Measurements from ENCODE around the gene ELOA.

ELOA gene

GRCh38 chr1:23751050-23751814 is 8.0 kb downstream of the ELOA start:
- Histone ChIP-seq H3K36me3 (ENCODE audit: insufficient read depth, low read length) (peaks cover 78% of the 10 kb centered on the region), H3K4me3 (ENCODE audit: low read length) (no peak overlapping the region)

GRCh38 chr1:23751815-23752200 is 8.5 kb downstream of the ELOA start:
- peaks cover 80% of the 10 kb centered on the region for H3K36me3 ChIP-seq (ENCODE audit: insufficient read depth, low read length)

More at GRCh38 chr1:23751050-23751814, 8.0 kb downstream of the ELOA start:
- Histone ChIP-seq H3K27me3 (ENCODE audit: insufficient read depth, low read length) (no peaks in the 10 kb centered on the region), H3K9me3 (ENCODE audit: low read length) (no peaks in the 10 kb centered on the region), H3K4me1 (ENCODE audit: insufficient read depth, low read length) (no peaks in the 10 kb centered on the region), H2AFZ (ENCODE audit: low read depth, low read length) (no peak overlapping the region)

GRCh38 chr1:23752909-23753308 is 9.6 kb downstream of the ELOA start:
- H3K27me3 ChIP-seq (ENCODE audit: insufficient read depth, low read length), result no peaks in the 10 kb centered on the region
- H2AFZ ChIP-seq (ENCODE audit: low read depth, low read length), result no peak overlapping the region
- H3K9me3 ChIP-seq (ENCODE audit: low read length), result no peaks in the 10 kb centered on the region
- H3K4me1 ChIP-seq (ENCODE audit: insufficient read depth, low read length), result no peaks in the 10 kb centered on the region
- no peak overlapping the region for H3K4me3 ChIP-seq (ENCODE audit: low read length)
- peaks cover 80% of the 10 kb centered on the region for H3K36me3 ChIP-seq (ENCODE audit: insufficient read depth, low read length)

More at GRCh38 chr1:23751815-23752200, 8.5 kb downstream of the ELOA start:
- Histone ChIP-seq H3K4me1 (ENCODE audit: insufficient read depth, low read length) (no peaks in the 10 kb centered on the region), H3K9me3 (ENCODE audit: low read length) (no peaks in the 10 kb centered on the region), H3K27me3 (ENCODE audit: insufficient read depth, low read length) (no peaks in the 10 kb centered on the region), H2AFZ (ENCODE audit: low read depth, low read length) (no peak overlapping the region), H3K4me3 (ENCODE audit: low read length) (no peak overlapping the region)

GRCh38 chr1:23756676-23757075 is 13.4 kb downstream of the ELOA start:
- peaks cover 11% of the 10 kb centered on the region for H3K4me1 ChIP-seq (ENCODE audit: insufficient read depth, low read length)
- H3K27me3 ChIP-seq (ENCODE audit: insufficient read depth, low read length), result no peaks in the 10 kb centered on the region
- no peaks in the 10 kb centered on the region for H3K9me3 ChIP-seq (ENCODE audit: low read length)
- H3K4me3 ChIP-seq (ENCODE audit: low read length), result no peak overlapping the region
- peaks cover 89% of the 10 kb centered on the region for H3K36me3 ChIP-seq (ENCODE audit: insufficient read depth, low read length)
- no peak overlapping the region for H2AFZ ChIP-seq (ENCODE audit: low read depth, low read length)

- Histone ChIP-seq H3K27me3 (ENCODE audit: insufficient read depth, low read length) (no peaks in the 10 kb centered on the region), H3K36me3 (ENCODE audit: insufficient read depth, low read length) (peaks cover 89% of the 10 kb centered on the region), H3K9me3 (ENCODE audit: low read length) (no peaks in the 10 kb centered on the region), H3K4me3 (ENCODE audit: low read length) (no peak overlapping the region), H3K4me1 (ENCODE audit: insufficient read depth, low read length) (peaks cover 11% of the 10 kb centered on the region), H2AFZ (ENCODE audit: low read depth, low read length) (no peak overlapping the region)
Observed at GRCh38 chr1:23757812-23758211, 14.5 kb downstream of the ELOA start.

GRCh38 chr1:23759277-23759676 is 16.0 kb downstream of the ELOA start:
- Histone ChIP-seq H3K36me3 (ENCODE audit: insufficient read depth, low read length) (peaks cover 88% of the 10 kb centered on the region), H3K4me3 (ENCODE audit: low read length) (no peak overlapping the region), H3K9me3 (ENCODE audit: low read length) (no peaks in the 10 kb centered on the region), H2AFZ (ENCODE audit: low read depth, low read length) (no peak overlapping the region), H3K27me3 (ENCODE audit: insufficient read depth, low read length) (no peaks in the 10 kb centered on the region), H3K4me1 (ENCODE audit: insufficient read depth, low read length) (peaks cover 11% of the 10 kb centered on the region)

- peaks cover 70% of the 10 kb centered on the region for H3K36me3 ChIP-seq (ENCODE audit: insufficient read depth, low read length)
- no peak overlapping the region for H3K4me3 ChIP-seq (ENCODE audit: low read length)
- H3K27me3 ChIP-seq (ENCODE audit: insufficient read depth, low read length), result no peaks in the 10 kb centered on the region
- no peaks in the 10 kb centered on the region for H3K9me3 ChIP-seq (ENCODE audit: low read length)
- H3K4me1 ChIP-seq (ENCODE audit: insufficient read depth, low read length), result peaks cover 11% of the 10 kb centered on the region
- H2AFZ ChIP-seq (ENCODE audit: low read depth, low read length), result no peak overlapping the region
Observed at GRCh38 chr1:23763041-23763577, 19.8 kb downstream of the ELOA start.

GRCh38 chr1:23768733-23769132 is 25.5 kb downstream of the ELOA start:
- Histone ChIP-seq H3K4me3 (ENCODE audit: low read length) (no peak overlapping the region), H3K27me3 (ENCODE audit: insufficient read depth, low read length) (no peaks in the 10 kb centered on the region), H2AFZ (ENCODE audit: low read depth, low read length) (no peak overlapping the region), H3K9me3 (ENCODE audit: low read length) (no peaks in the 10 kb centered on the region), H3K36me3 (ENCODE audit: insufficient read depth, low read length) (peaks cover 21% of the 10 kb centered on the region), H3K4me1 (ENCODE audit: insufficient read depth, low read length) (peaks cover 2% of the 10 kb centered on the region)

- H3K36me3 ChIP-seq (ENCODE audit: insufficient read depth, low read length), result peaks cover 7% of the 10 kb centered on the region
- no peak overlapping the region for H2AFZ ChIP-seq (ENCODE audit: low read depth, low read length)
- no peaks in the 10 kb centered on the region for H3K9me3 ChIP-seq (ENCODE audit: low read length)
- H3K4me3 ChIP-seq (ENCODE audit: low read length), result no peak overlapping the region
- peaks cover 4% of the 10 kb centered on the region for H3K4me1 ChIP-seq (ENCODE audit: insufficient read depth, low read length)
- no peaks in the 10 kb centered on the region for H3K27me3 ChIP-seq (ENCODE audit: insufficient read depth, low read length)
Observed at GRCh38 chr1:23772049-23772853, 29.0 kb downstream of the ELOA start.

GRCh38 chr1:23772854-23773242 is 29.6 kb downstream of the ELOA start:
- no peaks in the 10 kb centered on the region for H3K27me3 ChIP-seq (ENCODE audit: insufficient read depth, low read length)
- peaks cover 8% of the 10 kb centered on the region for H3K4me1 ChIP-seq (ENCODE audit: insufficient read depth, low read length)
- no peak overlapping the region for H3K4me3 ChIP-seq (ENCODE audit: low read length)
- no peaks in the 10 kb centered on the region for H3K9me3 ChIP-seq (ENCODE audit: low read length)
- no peak overlapping the region for H2AFZ ChIP-seq (ENCODE audit: low read depth, low read length)
- H3K36me3 ChIP-seq (ENCODE audit: insufficient read depth, low read length), result peaks cover 3% of the 10 kb centered on the region

- H2AFZ ChIP-seq (ENCODE audit: low read depth, low read length), result no peak overlapping the region
- H3K4me3 ChIP-seq (ENCODE audit: low read length), result no peak overlapping the region
- H3K36me3 ChIP-seq (ENCODE audit: insufficient read depth, low read length), result peaks cover 3% of the 10 kb centered on the region
- H3K4me1 ChIP-seq (ENCODE audit: insufficient read depth, low read length), result peaks cover 13% of the 10 kb centered on the region
- no peaks in the 10 kb centered on the region for H3K27me3 ChIP-seq (ENCODE audit: insufficient read depth, low read length)
- H3K9me3 ChIP-seq (ENCODE audit: low read length), result no peaks in the 10 kb centered on the region
Observed at GRCh38 chr1:23774174-23774880, 31.1 kb downstream of the ELOA start.

- Histone ChIP-seq H3K27me3 (ENCODE audit: insufficient read depth, low read length) (no peaks in the 10 kb centered on the region), H3K9me3 (ENCODE audit: low read length) (no peaks in the 10 kb centered on the region), H3K4me3 (ENCODE audit: low read length) (no peak overlapping the region), H2AFZ (ENCODE audit: low read depth, low read length) (no peak overlapping the region), H3K36me3 (ENCODE audit: insufficient read depth, low read length) (peaks cover 6% of the 10 kb centered on the region), H3K4me1 (ENCODE audit: insufficient read depth, low read length) (peaks cover 19% of the 10 kb centered on the region)
Observed at GRCh38 chr1:23776217-23776616, 32.9 kb downstream of the ELOA start.
